Activated CD8-positive, alpha-beta memory T cell treated with anti-CD3 and anti-CD28 coated beads, Interleukin-2, amount 50 U/mL, for 24 hours (primary cell): ENCODE data around the gene TM9SF1.

ENCODE experiments used
- DNase-seq: peaks from one replicate; pipeline ENCODE4 v3.0.0-alpha.2; 2020; ENCODE audit errors: extremely low read depth

Gene TM9SF1

GRCh38 chr14:24178399-24179178 lies 16.7 kb downstream of the TM9SF1 start:
- no peak for DNase-seq

- no peak for DNase-seq
Measured at GRCh38 chr14:24177891-24178290, 17.4 kb downstream of the TM9SF1 start.

- DNase-seq, result no peak
Measured at GRCh38 chr14:24177041-24177825, 18.0 kb downstream of the TM9SF1 start.

GRCh38 chr14:24176599-24176998 lies 18.6 kb downstream of the TM9SF1 start:
- no peak for DNase-seq

GRCh38 chr14:24172871-24173281 lies 22.4 kb downstream of the TM9SF1 start:
- DNase-seq, result no peak

GRCh38 chr14:24172261-24172860 lies 22.9 kb downstream of the TM9SF1 start:
- no peak for DNase-seq

GRCh38 chr14:24171422-24172260 lies 23.6 kb downstream of the TM9SF1 start, which contains the start of gene REC8:
Gene REC8 (plus strand): TSS chr14:24172080. CDS start chr14:24172553, 473 bp downstream.
- peak; percentile 54 for DNase-seq

GRCh38 chr14:24167469-24168114 lies 27.6 kb downstream of the TM9SF1 start:
- no peak for DNase-seq

- DNase-seq, result no peak
Measured at GRCh38 chr14:24165785-24166184, 29.5 kb downstream of the TM9SF1 start.

- DNase-seq, result no peak
Measured at GRCh38 chr14:24164518-24164991, 30.7 kb downstream of the TM9SF1 start.

GRCh38 chr14:24162093-24162492 lies 33.1 kb downstream of the TM9SF1 start:
- no peak for DNase-seq

- peak; percentile 98 for DNase-seq
Measured at GRCh38 chr14:24160850-24161804, 34.1 kb downstream of the TM9SF1 start, which contains the start of gene IRF9. Gene IRF9 (plus strand): TSS chr14:24161265. CDS start chr14:24162145, 880 bp downstream.

GRCh38 chr14:24160499-24160849 lies 34.8 kb downstream of the TM9SF1 start:
- DNase-seq, result no peak

- no peak for DNase-seq
Measured at GRCh38 chr14:24159777-24160498, 35.3 kb downstream of the TM9SF1 start.

GRCh38 chr14:24157331-24157730 lies 37.9 kb downstream of the TM9SF1 start:
- no peak for DNase-seq

- DNase-seq, result no peak
Measured at GRCh38 chr14:24156840-24157239, 38.4 kb downstream of the TM9SF1 start.

GRCh38 chr14:24155100-24155499 lies 40.1 kb downstream of the TM9SF1 start:
- DNase-seq, result no peak

GRCh38 chr14:24151404-24152080 lies 43.7 kb downstream of the TM9SF1 start:
- DNase-seq, result no peak
